Globus pallidus (tissue), 1 donor: ENCODE measurements around the gene PPEF2.
"Not testable (repeated sequence)": the region's sequence is repeated elsewhere in the genome, so short reads cannot be mapped to it uniquely, and the experiment has no call there.

Source experiments
- DNase-seq: peaks from one replicate; pipeline ENCODE4 v3.0.0-alpha.2; 2015; ENCODE audit warnings: low spot score

Gene PPEF2

DNA sequence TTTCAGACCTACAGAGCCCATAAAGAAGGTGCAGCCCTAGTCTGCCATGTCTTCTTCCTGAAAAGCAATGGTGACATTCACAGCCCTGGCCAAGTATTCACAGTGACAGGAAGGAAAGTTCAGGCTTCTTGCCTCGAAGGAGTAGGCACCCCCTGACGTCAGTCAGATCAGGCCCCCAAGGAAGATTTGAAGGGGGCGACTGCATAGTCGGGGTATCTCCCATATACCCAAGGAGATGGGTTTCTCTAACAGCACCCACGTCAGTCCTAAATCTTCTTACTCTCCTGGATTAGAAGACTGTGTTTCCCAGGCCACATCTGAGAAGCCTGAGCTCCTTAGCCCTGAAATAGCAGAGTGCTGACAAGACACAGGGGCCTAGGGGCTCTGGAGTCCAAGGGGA, at the start of gene PPEF2:
Gene PPEF2, minus strand, starts transcription at position 101 of the 400 bp plus-strand sequence. CDS start 6,127 bp downstream, outside the sequence.
- DNase-seq = no peak

- no peak for DNase-seq
Observed at GRCh38 chr4:75950213-75950815, 48.1 kb upstream of the PPEF2 start.

GRCh38 chr4:75948822-75949444, 46.7 kb upstream of the PPEF2 start:
- DNase-seq = no peak

DNA sequence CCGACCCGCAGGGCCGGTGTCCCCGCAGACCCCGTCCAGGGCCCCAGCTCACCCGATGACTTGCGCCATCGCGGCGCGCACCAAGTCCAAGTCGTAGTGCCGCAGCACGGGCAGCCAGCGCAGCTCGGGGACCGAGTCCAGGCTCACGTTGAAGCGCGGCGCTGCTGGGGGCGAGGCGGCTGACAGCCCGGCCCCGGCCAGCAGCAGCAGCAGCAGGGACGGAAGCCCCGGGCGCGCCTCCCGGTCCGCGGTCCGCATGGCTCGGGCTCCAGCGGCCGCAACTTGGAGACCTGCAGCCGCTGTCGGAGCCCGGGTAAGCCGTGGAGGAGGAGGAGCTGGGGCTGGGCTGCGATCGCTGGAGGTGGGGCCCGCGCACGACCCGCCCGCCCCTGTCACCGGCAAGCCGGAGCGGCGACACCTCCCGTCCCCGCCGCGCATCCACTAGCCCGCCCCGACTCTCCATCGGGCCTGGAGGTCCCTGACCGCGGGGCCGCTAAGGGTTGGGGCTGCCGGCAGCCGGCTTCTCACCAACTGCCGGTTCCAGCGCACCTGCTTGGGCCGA, 38.5 kb upstream of the PPEF2 start, which contains the start of gene NAAA:
Gene NAAA, minus strand, starts transcription at position 322 of the 562 bp plus-strand sequence. Its CDS starts 64 bp downstream, at position 258.
- peak; percentile 28 for DNase-seq

- DNase-seq = peak; percentile 43
Observed at GRCh38 chr4:75939890-75940691, 37.8 kb upstream of the PPEF2 start.

DNA sequence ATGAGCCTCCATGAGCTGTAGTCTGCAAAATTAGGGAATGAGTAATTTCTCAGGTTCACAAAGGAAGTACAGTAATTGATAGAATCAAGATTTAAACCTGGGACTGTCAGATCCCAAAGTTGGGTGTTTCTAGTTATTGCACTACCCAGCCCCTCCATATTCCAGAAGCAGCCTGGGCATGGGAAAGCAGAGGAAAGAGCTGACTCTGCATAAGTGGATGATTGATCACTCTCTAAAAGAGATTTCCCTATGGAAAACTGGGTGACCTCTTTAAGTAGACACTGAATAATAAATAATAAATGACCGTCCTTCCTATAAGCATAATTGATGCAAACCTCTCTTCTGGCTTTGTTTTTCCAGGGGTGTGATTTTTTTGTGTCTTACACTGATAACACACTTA, 33.4 kb upstream of the PPEF2 start:
- DNase-seq = no peak

DNA sequence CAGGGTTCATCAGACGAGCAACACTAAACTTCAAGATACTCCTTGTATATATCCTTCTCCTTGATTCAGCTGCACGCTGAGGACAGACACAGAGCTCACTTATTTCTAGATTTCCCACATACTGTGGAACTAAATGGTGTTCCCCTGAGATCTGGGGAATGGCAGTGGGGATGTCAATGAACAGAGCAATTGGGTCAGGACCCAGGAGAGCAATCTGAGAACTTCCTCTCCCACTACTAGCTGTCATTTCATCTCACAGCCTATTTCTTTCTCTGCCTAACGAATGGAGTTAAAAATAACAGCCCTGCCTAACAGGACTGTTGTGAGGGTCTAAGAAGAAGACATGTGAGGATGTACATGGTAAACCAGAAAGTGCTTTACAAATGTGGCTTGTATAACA, 27.9 kb upstream of the PPEF2 start:
- no peak for DNase-seq

DNA sequence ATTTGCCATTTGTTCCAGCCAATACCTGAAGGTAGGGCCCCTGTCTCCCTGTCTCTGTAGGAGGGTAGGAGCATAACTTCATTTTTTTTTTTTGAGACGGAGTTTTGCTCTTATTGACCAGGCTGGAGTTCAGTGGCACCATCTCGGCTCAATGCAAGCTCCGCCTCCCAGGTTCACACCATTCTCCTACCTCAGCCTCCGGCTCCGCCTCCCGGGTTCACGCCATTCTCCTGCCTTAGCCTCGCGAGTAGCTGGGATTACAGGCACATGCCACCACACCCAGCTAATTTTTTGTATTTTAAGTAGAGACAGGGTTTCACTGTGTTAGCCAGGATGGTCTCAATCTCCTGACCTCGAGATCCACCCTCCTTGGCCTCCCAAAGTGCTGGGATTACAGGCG, 22.7 kb upstream of the PPEF2 start:
- not testable (repeated sequence) for DNase-seq

GRCh38 chr4:75924309-75924827, 22.1 kb upstream of the PPEF2 start:
- DNase-seq = no peak

DNA sequence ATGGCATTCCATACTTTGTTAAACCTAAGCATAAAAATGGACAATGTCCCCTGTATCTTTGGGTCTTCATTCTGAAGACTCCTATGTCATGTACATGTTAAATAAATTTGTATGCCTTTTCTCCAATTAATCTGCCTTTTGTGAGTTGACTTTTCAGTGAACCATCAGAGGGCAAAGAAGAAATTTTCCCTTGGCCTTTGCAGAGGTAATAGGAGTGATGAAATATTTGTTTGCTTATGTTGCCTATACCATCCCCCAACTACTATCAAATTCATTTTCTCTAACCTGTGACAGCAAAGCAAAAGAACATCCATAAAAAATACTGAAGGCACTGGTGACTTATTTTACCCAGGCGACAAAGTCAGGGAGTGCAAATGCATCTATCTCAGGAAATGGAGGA, 20.3 kb upstream of the PPEF2 start:
- no peak for DNase-seq

- DNase-seq = no peak
Observed at GRCh38 chr4:75921910-75922309, 19.7 kb upstream of the PPEF2 start.

DNA sequence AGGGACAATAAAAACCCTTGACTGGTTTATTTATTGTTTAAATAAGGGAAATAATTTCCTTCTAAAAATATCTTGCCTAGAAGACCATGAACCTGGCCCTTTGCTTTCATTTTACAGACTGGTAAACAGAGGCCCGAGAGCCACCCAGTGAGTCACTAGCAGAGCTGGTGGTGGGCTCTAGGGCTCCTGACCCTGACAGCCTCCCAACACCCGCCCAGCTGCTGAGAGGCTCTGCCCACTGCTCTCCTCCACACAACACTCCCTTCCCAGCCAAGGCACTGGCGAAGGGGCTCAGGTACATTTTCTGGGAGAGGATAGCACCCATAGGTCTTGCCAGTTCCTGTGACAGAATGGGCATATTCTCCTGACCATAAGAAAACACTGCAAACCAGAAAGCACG, 18.1 kb upstream of the PPEF2 start:
- DNase-seq = no peak

GRCh38 chr4:75919920-75920319, 17.7 kb upstream of the PPEF2 start:
- DNase-seq = no peak

DNA sequence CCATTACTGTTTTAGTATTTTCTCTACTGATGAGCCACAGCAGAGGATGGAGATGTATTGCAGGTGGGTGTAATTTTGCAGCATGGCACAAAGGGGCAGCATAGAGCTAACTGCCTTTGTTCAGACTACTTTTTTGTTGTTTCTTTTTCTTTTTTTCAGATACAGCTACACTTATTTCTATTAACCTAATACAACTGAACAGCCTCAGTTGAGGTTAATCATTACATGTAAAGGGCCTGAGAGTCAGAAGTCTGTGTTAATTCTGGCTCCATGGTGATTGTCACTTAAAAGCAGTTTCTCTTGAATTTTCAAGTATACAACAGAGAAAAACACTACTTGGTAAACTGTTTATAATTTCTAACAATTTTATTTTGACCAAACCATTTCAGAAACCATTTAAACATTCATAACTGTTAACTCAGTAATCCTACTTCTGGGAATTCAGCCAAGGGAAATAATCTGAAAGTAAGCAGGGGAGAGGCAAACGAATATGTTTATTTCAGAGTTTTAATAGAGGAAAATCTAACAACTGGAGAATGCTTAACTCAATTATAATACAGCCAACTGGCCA, 13.9 kb upstream of the PPEF2 start:
- DNase-seq = peak; percentile 13

GRCh38 chr4:75912968-75913367, 10.7 kb upstream of the PPEF2 start:
- DNase-seq = no peak

DNA sequence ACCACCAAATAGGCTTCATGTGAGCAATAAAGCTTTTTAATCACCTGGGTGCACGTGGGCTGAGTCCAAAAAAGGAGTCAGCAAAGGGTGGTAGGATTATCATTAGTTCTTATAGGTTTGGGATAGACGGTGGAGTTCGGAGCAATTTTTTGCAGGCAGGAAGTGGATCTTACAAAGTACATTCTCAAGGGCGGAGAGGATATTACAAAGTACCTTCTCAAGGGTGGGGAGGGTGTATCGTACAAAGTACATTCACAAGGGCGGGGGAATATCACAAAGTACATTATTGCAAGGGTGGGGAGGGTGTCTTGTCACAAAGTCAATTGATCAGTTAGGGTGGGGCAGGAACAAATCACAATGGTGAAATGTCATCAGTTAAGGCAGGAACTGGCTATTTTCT, 8.6 kb upstream of the PPEF2 start:
- not testable (repeated sequence) for DNase-seq

- no peak for DNase-seq
Observed at GRCh38 chr4:75909405-75909804, 7.2 kb upstream of the PPEF2 start.

DNA sequence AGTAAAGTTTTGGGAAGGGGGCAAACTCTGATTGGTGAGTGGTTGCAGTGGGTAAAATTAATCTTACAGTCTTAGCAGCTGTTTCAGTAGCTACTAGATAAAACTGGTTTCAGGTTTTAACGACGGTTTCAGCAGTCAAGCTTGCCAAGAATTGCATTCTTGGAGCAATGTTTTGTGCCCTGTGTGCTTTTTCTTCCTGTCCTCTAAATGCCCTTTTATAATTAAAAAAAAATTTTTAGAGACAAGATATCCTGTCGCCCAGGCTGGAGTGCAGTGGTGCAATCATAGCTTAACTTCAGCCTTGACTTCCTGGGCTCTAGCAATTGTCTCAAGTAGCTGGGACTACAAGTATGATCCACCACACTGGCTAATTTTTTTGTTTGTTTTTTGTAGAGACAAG, 6.3 kb upstream of the PPEF2 start:
- DNase-seq = no peak

GRCh38 chr4:75907966-75908365, 5.7 kb upstream of the PPEF2 start:
- DNase-seq = no peak

- no peak for DNase-seq
Observed at GRCh38 chr4:75904076-75904475, 1.8 kb upstream of the PPEF2 start.

- DNase-seq = no peak
Observed at GRCh38 chr4:75898536-75898935, 3.7 kb downstream of the PPEF2 start.

DNA sequence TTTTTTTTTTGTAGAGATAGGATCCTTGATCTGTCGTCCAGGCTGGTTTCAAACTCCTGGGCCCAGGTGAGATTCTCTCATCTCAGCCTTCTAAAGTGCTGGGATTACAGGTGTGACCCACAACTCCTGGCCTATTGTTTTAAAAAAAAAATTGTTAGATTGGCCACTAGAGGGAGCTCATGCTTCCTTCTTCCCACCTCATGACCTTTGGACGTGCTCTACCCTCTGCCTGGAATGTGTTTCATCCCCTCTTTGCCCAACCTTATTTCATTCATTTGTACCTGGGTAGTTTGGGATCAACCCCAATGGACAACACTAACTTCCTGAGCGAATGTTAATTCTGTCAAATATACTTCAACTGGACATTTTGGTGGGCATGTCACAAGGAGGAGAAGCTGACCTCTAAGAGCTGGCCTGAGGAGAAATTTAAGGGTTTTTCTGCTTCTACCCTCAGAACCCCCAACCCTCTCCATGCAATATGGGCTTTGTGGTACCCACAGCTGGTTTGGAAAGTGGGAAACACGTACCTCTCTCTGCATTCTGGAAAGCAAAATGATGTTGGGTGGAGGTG, 6.4 kb downstream of the PPEF2 start:
- peak; percentile 13 for DNase-seq
